ENCODE data around the gene IDH3B. TPM values are rescaled to one million over a fixed set of nuclear protein-coding genes. Genes with fewer than 3 reads are reported as not detected.

Gene IDH3B
- total and polyA plus RNA-seq, 9 donors = 90.9 to 112 (median 102) TPM

DNA sequence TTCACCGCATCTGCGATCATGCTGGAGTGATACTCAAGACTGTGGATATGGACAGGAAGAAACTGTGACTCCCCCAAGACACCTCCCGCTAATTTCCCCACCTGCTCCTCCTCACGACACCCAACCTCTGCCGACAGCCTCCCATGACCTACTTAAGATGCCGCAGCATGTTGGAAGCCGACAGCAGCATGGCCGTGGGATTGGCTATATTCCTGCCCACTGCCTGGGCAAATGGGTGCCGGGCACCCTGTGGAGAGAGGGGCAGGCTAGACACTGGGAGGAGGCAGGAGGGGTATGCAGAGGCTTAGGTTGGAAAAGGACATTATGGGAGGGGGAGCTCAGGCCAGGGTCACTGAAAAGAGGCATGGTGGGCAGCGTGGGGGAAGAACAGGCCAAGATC lies 4.5 kb downstream of the IDH3B start:
- Histone ChIP-seq H3K27ac (ENCODE audit: low read length) (no peak overlapping the region), H3K27me3 (ENCODE audit: control insufficient read depth, insufficient read depth, low read length) (no peaks in the 10 kb centered on the region), H3K36me3 (ENCODE audit: control insufficient read depth, insufficient read depth, low read length) (peaks cover 76% of the 10 kb centered on the region), H3K4me3 (ENCODE audit: low read length) (no peak overlapping the region), H3K4me1 (ENCODE audit: control insufficient read depth, insufficient read depth, low read length) (peaks cover 10% of the 10 kb centered on the region), H3K9me3 (replicated peaks; ENCODE audit: control insufficient read depth, low read depth, low read length) (no peaks in the 10 kb centered on the region)
- DNase-seq = no peak
- WGBS (ENCODE audit: insufficient coverage) = 91% methylated on average over 6 of the region's 10 CpGs

DNA sequence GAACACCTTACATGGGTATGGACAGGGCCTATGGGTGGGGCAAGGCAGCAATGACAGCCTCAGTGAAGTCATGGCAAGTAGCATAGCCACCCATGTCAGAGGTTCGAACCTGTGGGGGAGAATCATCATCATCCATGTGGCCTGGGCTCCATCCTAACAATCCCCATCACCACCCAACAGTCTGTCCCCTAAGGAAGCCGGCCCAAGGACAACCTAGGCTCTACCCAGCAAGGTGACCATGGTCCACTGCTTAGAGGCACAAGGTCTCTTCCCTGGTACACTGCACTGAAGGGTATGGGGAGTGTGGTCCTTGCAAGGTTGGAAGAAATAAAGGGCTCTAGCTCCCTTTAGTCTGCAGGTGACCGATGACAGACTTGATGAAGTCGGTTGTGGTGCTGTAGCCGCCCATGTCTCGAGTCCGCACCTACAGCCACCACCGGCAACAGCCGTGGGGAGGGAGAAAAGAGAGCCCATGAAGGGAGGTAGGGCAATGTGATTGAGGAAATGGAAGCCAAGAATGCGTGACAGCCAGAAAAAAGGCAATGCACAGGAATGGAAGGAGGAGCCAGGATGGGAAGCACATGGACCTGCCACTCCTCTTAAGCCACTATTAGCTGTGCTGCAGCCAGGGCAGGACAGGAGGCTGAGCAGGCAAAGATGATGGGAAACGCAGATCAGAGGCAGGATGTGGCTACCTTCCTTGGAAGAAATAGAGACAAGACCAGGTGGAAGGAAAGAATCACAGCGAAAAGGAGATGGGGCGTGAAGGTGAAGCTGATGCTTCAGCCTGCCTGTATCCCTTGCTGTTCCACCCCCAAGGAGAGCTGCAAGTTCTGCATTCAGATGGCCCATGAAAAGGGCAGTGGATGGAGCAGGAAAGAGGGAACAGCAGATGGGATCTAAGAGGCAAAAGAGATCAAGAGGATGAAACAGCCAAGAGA lies 5.3 kb downstream of the IDH3B start:
- no peaks in the 10 kb centered on the region for H3K9me3 ChIP-seq (replicated peaks; ENCODE audit: control insufficient read depth, low read depth, low read length)
- DNase-seq = no peak
- H3K27ac ChIP-seq (ENCODE audit: low read length) = no peak overlapping the region
- no peak overlapping the region for H3K4me3 ChIP-seq (ENCODE audit: low read length)
- peaks cover 16% of the 10 kb centered on the region for H3K4me1 ChIP-seq (ENCODE audit: control insufficient read depth, insufficient read depth, low read length)
- peaks cover 84% of the 10 kb centered on the region for H3K36me3 ChIP-seq (ENCODE audit: control insufficient read depth, insufficient read depth, low read length)
- H3K27me3 ChIP-seq (ENCODE audit: control insufficient read depth, insufficient read depth, low read length) = no peaks in the 10 kb centered on the region
- 78% methylated on average over 10 of the region's 13 CpGs for WGBS (ENCODE audit: insufficient coverage)

DNA sequence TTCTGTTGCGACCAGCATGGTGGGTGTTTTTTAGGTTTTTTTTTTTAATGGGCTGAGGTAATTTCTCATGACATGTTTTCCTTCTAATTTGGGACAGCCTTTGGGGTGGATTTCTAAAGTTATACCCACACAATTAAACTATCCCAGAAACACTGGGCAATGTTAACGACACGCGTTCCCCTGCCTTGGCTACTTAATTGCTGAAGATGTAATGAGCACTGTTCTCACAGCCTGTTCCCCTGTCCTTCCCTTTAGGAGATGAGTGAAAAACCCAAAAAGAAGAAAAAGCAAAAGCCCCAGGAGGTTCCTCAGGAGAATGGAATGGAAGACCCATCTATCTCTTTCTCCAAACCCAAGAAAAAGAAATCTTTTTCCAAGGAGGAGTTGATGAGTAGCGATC lies 6.3 kb downstream of the IDH3B start:
- WGBS (ENCODE audit: insufficient coverage) = 67% methylated on average over 1 of the region's 5 CpGs

DNA sequence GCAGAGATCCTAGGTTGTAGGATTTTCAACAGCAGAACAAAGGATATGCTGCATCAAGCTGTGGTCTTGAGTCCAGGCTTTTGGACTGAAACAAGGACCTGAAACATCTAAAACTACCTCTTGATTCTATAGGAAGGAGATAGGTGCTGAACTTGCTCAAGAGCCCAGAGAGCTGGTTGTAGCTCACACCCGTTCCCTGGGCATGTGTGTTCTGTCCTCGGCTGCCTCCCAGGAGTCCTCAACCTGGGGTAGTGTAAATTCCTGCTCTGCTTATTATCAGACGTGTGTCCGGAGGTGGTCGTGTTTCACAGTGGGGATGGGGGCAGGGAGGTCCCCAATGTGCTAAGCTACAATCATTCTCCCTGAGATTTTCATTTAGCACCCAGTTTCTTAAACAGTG lies 6.8 kb downstream of the IDH3B start:
- Histone ChIP-seq H3K4me1 (ENCODE audit: control insufficient read depth, insufficient read depth, low read length) (peaks cover 15% of the 10 kb centered on the region), H3K4me3 (ENCODE audit: low read length) (no peak overlapping the region), H3K36me3 (ENCODE audit: control insufficient read depth, insufficient read depth, low read length) (peaks cover 79% of the 10 kb centered on the region), H3K9me3 (replicated peaks; ENCODE audit: control insufficient read depth, low read depth, low read length) (no peaks in the 10 kb centered on the region), H3K27ac (ENCODE audit: low read length) (no peak overlapping the region), H3K27me3 (ENCODE audit: control insufficient read depth, insufficient read depth, low read length) (no peaks in the 10 kb centered on the region)
- no peak for DNase-seq
- 75% methylated on average over 4 of the region's 5 CpGs for WGBS (ENCODE audit: insufficient coverage)

More for the DNA sequence above, 6.3 kb downstream of the IDH3B start:
- no peaks in the 10 kb centered on the region for H3K9me3 ChIP-seq (replicated peaks; ENCODE audit: control insufficient read depth, low read depth, low read length)
- no peak overlapping the region for H3K4me3 ChIP-seq (ENCODE audit: low read length)
- peaks cover 81% of the 10 kb centered on the region for H3K36me3 ChIP-seq (ENCODE audit: control insufficient read depth, insufficient read depth, low read length)
- no peak for DNase-seq
- no peak overlapping the region for H3K27ac ChIP-seq (ENCODE audit: low read length)
- H3K27me3 ChIP-seq (ENCODE audit: control insufficient read depth, insufficient read depth, low read length) = no peaks in the 10 kb centered on the region
- H3K4me1 ChIP-seq (ENCODE audit: control insufficient read depth, insufficient read depth, low read length) = peaks cover 15% of the 10 kb centered on the region

DNA sequence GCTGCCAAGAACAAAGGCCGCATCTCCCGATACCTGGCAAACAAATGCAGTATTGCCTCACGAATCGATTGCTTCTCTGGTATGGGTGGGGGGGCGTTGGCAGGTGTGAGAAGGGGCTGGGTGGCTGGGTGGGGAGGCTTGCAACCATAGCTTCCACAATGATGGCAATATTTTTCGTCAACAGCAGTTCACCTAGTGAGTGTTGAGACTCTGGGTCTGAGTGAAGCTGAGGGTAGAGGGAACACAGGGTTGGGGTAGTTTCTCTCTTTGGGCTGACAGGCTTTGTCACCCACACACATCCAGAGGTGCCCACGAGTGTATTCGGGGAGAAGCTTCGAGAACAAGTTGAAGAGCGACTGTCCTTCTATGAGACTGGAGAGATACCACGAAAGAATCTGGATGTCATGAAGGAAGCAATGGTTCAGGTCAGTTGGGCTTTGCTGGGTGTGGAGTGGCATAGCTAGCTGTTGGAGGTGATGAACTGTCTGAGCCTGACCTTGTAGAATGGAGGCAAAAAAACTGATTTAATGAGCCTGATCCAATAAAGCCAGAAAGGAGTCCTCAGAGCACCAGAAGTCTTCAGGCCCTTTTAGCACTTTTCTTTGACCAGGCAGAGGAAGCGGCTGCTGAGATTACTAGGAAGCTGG lies 7.4 kb downstream of the IDH3B start:
- Histone ChIP-seq H3K27me3 (ENCODE audit: control insufficient read depth, insufficient read depth, low read length) (no peaks in the 10 kb centered on the region), H3K4me3 (ENCODE audit: low read length) (no peak overlapping the region), H3K4me1 (ENCODE audit: control insufficient read depth, insufficient read depth, low read length) (peaks cover 15% of the 10 kb centered on the region), H3K36me3 (ENCODE audit: control insufficient read depth, insufficient read depth, low read length) (peaks cover 72% of the 10 kb centered on the region), H3K9me3 (replicated peaks; ENCODE audit: control insufficient read depth, low read depth, low read length) (no peaks in the 10 kb centered on the region), H3K27ac (ENCODE audit: low read length) (no peak overlapping the region)
- DNase-seq = no peak
- WGBS (ENCODE audit: insufficient coverage) = 93% methylated on average over 10 of the region's 12 CpGs

DNA sequence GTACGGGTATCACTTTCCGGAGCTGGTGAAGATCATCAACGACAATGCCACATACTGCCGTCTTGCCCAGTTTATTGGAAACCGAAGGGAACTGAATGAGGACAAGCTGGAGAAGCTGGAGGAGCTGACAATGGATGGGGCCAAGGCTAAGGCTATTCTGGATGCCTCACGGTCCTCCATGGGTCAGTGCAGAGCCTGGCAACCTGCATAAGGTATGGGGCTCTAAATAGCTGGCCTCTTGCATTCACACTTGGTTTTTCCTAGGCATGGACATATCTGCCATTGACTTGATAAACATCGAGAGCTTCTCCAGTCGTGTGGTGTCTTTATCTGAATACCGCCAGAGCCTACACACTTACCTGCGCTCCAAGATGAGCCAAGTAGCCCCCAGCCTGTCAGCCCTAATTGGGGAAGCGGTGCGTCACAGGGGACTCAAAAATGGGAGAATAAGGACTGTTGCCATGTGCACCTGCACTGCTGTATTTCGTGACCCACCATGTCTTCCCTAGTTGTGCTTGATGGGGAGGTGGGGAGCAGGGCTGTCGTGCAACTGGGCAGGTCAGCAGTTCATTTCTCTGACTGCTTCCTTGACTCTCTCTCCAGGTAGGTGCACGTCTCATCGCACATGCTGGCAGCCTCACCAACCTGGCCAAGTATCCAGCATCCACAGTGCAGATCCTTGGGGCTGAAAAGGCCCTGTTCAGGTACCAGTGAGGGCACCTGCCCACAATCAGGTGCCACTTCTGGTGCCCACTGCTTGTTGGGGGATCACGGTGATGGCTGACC lies 8.5 kb downstream of the IDH3B start:
- no peak for DNase-seq
- Histone ChIP-seq H3K9me3 (replicated peaks; ENCODE audit: control insufficient read depth, low read depth, low read length) (no peaks in the 10 kb centered on the region), H3K36me3 (ENCODE audit: control insufficient read depth, insufficient read depth, low read length) (peaks cover 68% of the 10 kb centered on the region), H3K27ac (ENCODE audit: low read length) (no peak overlapping the region), H3K4me1 (ENCODE audit: control insufficient read depth, insufficient read depth, low read length) (peaks cover 15% of the 10 kb centered on the region), H3K27me3 (ENCODE audit: control insufficient read depth, insufficient read depth, low read length) (no peaks in the 10 kb centered on the region), H3K4me3 (ENCODE audit: low read length) (no peak overlapping the region)
- WGBS (ENCODE audit: insufficient coverage) = 94% methylated on average over 15 of the region's 17 CpGs

DNA sequence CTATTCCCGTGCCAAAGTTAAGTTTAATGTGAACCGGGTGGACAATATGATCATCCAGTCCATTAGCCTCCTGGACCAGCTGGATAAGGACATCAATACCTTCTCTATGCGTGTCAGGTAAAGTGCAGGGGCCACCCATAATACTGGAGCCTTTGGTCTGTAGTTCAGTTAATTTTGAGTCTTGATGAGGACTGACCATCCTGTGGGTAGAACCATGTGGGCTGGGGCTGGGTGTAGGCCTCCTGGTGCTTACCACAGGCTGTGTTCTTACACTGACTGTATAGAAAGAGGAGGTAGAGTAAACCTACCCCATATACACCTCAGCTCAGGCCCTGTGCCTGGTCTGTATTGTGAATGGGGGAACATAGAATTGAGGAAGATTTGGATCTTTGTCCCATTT lies 9.2 kb downstream of the IDH3B start:
- Histone ChIP-seq H3K4me1 (ENCODE audit: control insufficient read depth, insufficient read depth, low read length) (peaks cover 15% of the 10 kb centered on the region), H3K9me3 (replicated peaks; ENCODE audit: control insufficient read depth, low read depth, low read length) (no peaks in the 10 kb centered on the region), H3K4me3 (ENCODE audit: low read length) (no peak overlapping the region), H3K27me3 (ENCODE audit: control insufficient read depth, insufficient read depth, low read length) (no peaks in the 10 kb centered on the region), H3K36me3 (ENCODE audit: control insufficient read depth, insufficient read depth, low read length) (peaks cover 61% of the 10 kb centered on the region), H3K27ac (ENCODE audit: low read length) (no peak overlapping the region)
- WGBS (ENCODE audit: insufficient coverage) = 60% methylated on average over 1 of the region's 3 CpGs
- DNase-seq = no peak

DNA sequence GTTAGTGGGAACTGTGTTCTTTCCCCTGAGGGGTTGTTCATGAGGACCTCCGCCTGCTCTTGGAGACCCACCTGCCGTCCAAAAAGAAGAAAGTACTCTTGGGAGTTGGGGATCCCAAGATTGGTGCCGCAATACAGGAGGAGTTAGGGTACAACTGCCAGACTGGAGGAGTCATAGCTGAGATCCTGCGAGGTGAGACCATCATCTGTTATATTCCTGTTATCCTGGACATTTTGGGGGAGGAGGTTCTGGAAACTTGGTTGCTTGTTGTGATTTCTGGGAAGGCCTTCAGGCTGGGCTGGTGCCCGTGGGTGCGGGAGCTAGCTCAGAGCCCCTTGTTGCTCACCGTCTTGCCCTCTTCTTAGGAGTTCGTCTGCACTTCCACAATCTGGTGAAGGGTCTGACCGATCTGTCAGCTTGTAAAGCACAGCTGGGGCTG lies 9.6 kb downstream of the IDH3B start:
- H3K4me3 ChIP-seq (ENCODE audit: low read length) = no peak overlapping the region
- 89% methylated on average over 9 of the region's 9 CpGs for WGBS (ENCODE audit: insufficient coverage)
- no peak overlapping the region for H3K27ac ChIP-seq (ENCODE audit: low read length)
- H3K27me3 ChIP-seq (ENCODE audit: control insufficient read depth, insufficient read depth, low read length) = no peaks in the 10 kb centered on the region
- H3K36me3 ChIP-seq (ENCODE audit: control insufficient read depth, insufficient read depth, low read length) = peaks cover 57% of the 10 kb centered on the region
- DNase-seq = no peak
- H3K4me1 ChIP-seq (ENCODE audit: control insufficient read depth, insufficient read depth, low read length) = peaks cover 15% of the 10 kb centered on the region
- H3K9me3 ChIP-seq (replicated peaks; ENCODE audit: control insufficient read depth, low read depth, low read length) = no peaks in the 10 kb centered on the region

DNA sequence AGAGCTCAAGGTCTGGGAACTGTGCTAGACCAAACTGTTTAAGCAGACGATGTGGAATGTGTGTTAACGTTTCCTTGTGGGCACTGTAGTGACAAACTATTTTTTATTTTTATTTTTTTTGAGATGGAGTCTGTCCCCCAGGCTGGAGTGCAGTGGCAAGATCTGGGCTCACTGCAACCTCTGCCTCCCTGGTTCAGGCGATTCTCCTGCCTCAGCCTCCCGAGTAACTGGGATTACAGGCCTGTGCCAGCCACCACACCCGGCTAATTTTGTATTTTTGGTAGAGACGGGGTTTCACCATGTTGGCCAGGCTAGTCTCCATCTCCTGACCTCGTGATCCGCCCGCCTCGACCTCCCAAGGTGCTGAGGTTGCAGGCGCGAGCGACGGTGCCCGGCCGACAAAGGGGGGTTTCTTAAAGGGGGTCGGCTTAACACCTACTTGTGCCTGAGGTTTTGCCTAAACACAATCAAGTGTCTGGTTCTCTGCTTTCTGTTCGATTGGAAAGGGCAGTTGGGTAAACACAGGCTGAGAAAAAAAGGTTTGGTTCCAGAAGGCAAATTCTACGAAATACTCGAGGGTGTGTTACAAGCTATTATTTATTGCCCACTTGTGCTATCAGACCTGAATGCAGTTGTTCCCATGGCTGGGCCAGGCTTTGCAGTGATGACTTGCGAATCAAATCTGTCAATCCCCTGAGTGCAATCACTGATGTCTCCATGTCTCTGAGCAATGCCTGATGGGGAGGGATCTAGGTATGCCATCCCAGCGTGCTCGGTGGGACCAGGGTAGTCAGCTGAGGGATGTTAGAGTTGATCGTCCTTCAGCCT lies 10.2 kb downstream of the IDH3B start:
- H3K9me3 ChIP-seq (replicated peaks; ENCODE audit: control insufficient read depth, low read depth, low read length) = no peaks in the 10 kb centered on the region
- H3K36me3 ChIP-seq (ENCODE audit: control insufficient read depth, insufficient read depth, low read length) = peaks cover 51% of the 10 kb centered on the region
- no peak for DNase-seq
- H3K27ac ChIP-seq (ENCODE audit: low read length) = no peak overlapping the region
- H3K4me3 ChIP-seq (ENCODE audit: low read length) = peak overlapping the region; percentile 92
- peaks cover 15% of the 10 kb centered on the region for H3K4me1 ChIP-seq (ENCODE audit: control insufficient read depth, insufficient read depth, low read length)
- no peaks in the 10 kb centered on the region for H3K27me3 ChIP-seq (ENCODE audit: control insufficient read depth, insufficient read depth, low read length)
- 47% methylated on average over 11 of the region's 24 CpGs for WGBS (ENCODE audit: insufficient coverage)

Measured in muscle of leg (tissue), 11 donors.